Loucy (cell line): Measurements from ENCODE around the gene CEP295NL.

Source experiments
- H2AFZ ChIP-seq: fragments of 200-600 bp; sonication (generic); 2 replicates; pipeline ENCODE4 v1.6.0; 2016; ENCODE audit warnings: antibody characterized with exemption, mild to moderate bottlenecking, low read length, moderate library complexity
- H3F3A ChIP-seq: fragments of 200-600 bp; 2 replicates; pipeline ENCODE4 v1.6.0; 2016; ENCODE audit warnings: antibody characterized with exemption, low read depth, mild to moderate bottlenecking
- H3K27me3 ChIP-seq: fragments of 200-600 bp; sonication (generic); 2 replicates; pipeline ENCODE4 v1.6.1; 2014; ENCODE audit warnings: low read length, mild to moderate bottlenecking; ENCODE audit not compliant: insufficient read depth, poor library complexity, severe bottlenecking
- H3K36me3 ChIP-seq: fragments of 200-600 bp; sonication (generic); 2 replicates; pipeline ENCODE4 v1.6.1; 2016; ENCODE audit warnings: low read length; ENCODE audit not compliant: insufficient read depth
- H3K4me1 ChIP-seq: fragments of 200-600 bp; sonication (generic); 2 replicates; pipeline ENCODE4 v1.5.1; 2014; ENCODE audit warnings: low read length, mild to moderate bottlenecking; ENCODE audit not compliant: insufficient read depth, poor library complexity, severe bottlenecking
- H3K4me2 ChIP-seq: fragments of 200-600 bp; sonication (generic); 2 replicates; pipeline ENCODE4 v1.6.0; 2014; ENCODE audit warnings: antibody characterized with exemption, low read length, low read depth, mild to moderate bottlenecking; ENCODE audit not compliant: poor library complexity, severe bottlenecking
- H3K4me3 ChIP-seq: fragments of 200-600 bp; sonication (generic); 2 replicates; pipeline ENCODE4 v1.5.1; 2014; ENCODE audit warnings: low read length, mild to moderate bottlenecking, mixed read lengths; ENCODE audit not compliant: poor library complexity, severe bottlenecking
- H3K79me2 ChIP-seq: fragments of 200-600 bp; sonication (generic); 2 replicates; pipeline ENCODE4 v1.6.1; 2014; ENCODE audit warnings: low read length; ENCODE audit not compliant: insufficient read depth
- H3K9ac ChIP-seq: fragments of 200-600 bp; sonication (generic); 2 replicates; pipeline ENCODE4 v1.6.0; 2014; ENCODE audit warnings: mild to moderate bottlenecking, low read depth, low read length, moderate library complexity; ENCODE audit not compliant: poor library complexity, severe bottlenecking
- H3K9me2 ChIP-seq: fragments of 200-600 bp; sonication (generic); replicated peaks from 2 replicates; pipeline ENCODE4 v1.6.1; 2016; ENCODE audit warnings: low read depth, low read length, mixed read lengths
- H3K9me3 ChIP-seq: fragments of 200-600 bp; sonication (generic); 2 replicates; pipeline ENCODE4 v1.6.1; 2014; ENCODE audit warnings: mild to moderate bottlenecking, antibody characterized with exemption, low read length, low read depth; ENCODE audit not compliant: insufficient read depth
- H4K20me1 ChIP-seq: fragments of 200-600 bp; sonication (generic); 2 replicates; pipeline ENCODE4 v1.6.0; 2014; ENCODE audit warnings: antibody characterized with exemption, low read length, mild to moderate bottlenecking; ENCODE audit not compliant: insufficient read depth, poor library complexity, severe bottlenecking
- CTCF ChIP-seq: fragments of 200-600 bp; sonication (generic); conservative IDR thresholded peaks from 2 replicates; pipeline ENCODE4 v1.5.1; 2014; ENCODE audit warnings: mild to moderate bottlenecking, antibody characterized with exemption, low read length
- EZH2phosphoT487 ChIP-seq: fragments of 200-600 bp; IDR thresholded peaks from 2 replicates; pipeline ENCODE4 v1.6.1; 2018; ENCODE audit warnings: antibody characterized with exemption, mild to moderate bottlenecking, moderate library complexity, borderline replicate concordance

CEP295NL gene

GRCh38 chr17:78950870-78951269 lies 47.9 kb upstream of the CEP295NL start:
- H3F3A ChIP-seq: no peaks in the 10 kb centered on the region
- H3K36me3 ChIP-seq: no peaks in the 10 kb centered on the region
- no peak for TF ChIP-seq CTCF
- TF ChIP-seq EZH2phosphoT487: no peak
- H3K9me2 ChIP-seq: no peaks in the 10 kb centered on the region
- no peaks in the 10 kb centered on the region for H3K79me2 ChIP-seq
- H3K9ac ChIP-seq: no peak overlapping the region
- no peaks in the 10 kb centered on the region for H3K9me3 ChIP-seq
- H3K4me3 ChIP-seq: no peak overlapping the region
- no peaks in the 10 kb centered on the region for H3K4me1 ChIP-seq
- H3K4me2 ChIP-seq: no peak overlapping the region
- no peaks in the 10 kb centered on the region for H4K20me1 ChIP-seq
- no peaks in the 10 kb centered on the region for H3K27me3 ChIP-seq
- H2AFZ ChIP-seq: no peak overlapping the region

GRCh38 chr17:78947235-78948149 lies 44.5 kb upstream of the CEP295NL start:
- Histone ChIP-seq H3K79me2 (no peaks in the 10 kb centered on the region), H3K9me2 (no peaks in the 10 kb centered on the region), H3K27me3 (no peaks in the 10 kb centered on the region), H3K4me2 (no peak overlapping the region), H2AFZ (no peak overlapping the region), H3K4me1 (no peaks in the 10 kb centered on the region), H3F3A (no peaks in the 10 kb centered on the region), H3K4me3 (no peak overlapping the region), H4K20me1 (no peaks in the 10 kb centered on the region), H3K36me3 (no peaks in the 10 kb centered on the region), H3K9ac (no peak overlapping the region), H3K9me3 (no peaks in the 10 kb centered on the region)
- no peak for TF ChIP-seq EZH2phosphoT487
- no peak for TF ChIP-seq CTCF

GRCh38 chr17:78946631-78947030 lies 43.6 kb upstream of the CEP295NL start:
- Histone ChIP-seq H3K4me2 (no peak overlapping the region), H3K4me1 (no peaks in the 10 kb centered on the region), H3K4me3 (no peak overlapping the region)

More at GRCh38 chr17:78946631-78947030, 43.6 kb upstream of the CEP295NL start:
- Histone ChIP-seq H4K20me1 (no peaks in the 10 kb centered on the region), H3K36me3 (no peaks in the 10 kb centered on the region), H3F3A (no peaks in the 10 kb centered on the region), H3K9ac (no peak overlapping the region), H3K79me2 (no peaks in the 10 kb centered on the region), H3K27me3 (no peaks in the 10 kb centered on the region), H3K9me2 (no peaks in the 10 kb centered on the region), H3K9me3 (no peaks in the 10 kb centered on the region), H2AFZ (no peak overlapping the region)
- TF ChIP-seq CTCF: no peak
- TF ChIP-seq EZH2phosphoT487: no peak
